OCI-LY1 (cell line): ENCODE data around the gene LMBRD1.
A peak's percentile ranks its signal among the peaks of the same experiment; 100 is the strongest.

Experiments used
- CTCF ChIP-seq: fragments of 200-600 bp; sonication (generic), shearing (Covaris generic); IDR thresholded peaks from 2 replicates; pipeline ENCODE4 v1.5.1; 2017; ENCODE audit warnings: mild to moderate bottlenecking, antibody characterized with exemption, low read length, moderate library complexity, mixed read lengths
- EZH2 ChIP-seq: fragments of 200-600 bp; sonication (generic), shearing (Covaris generic); IDR thresholded peaks from 2 replicates; pipeline ENCODE4 v1.8.0; 2017; ENCODE audit warnings: borderline replicate concordance, mixed run types, mild to moderate bottlenecking, antibody characterized with exemption, low read length, moderate library complexity, mixed read lengths

GRCh38 chr6:69732640-69733039 lies 64.2 kb downstream of the LMBRD1 start:
- TF ChIP-seq CTCF (peak; percentile 56), EZH2 (no peak)
